ENCODE results near the gene ABCC2. TPM values are rescaled to one million over a fixed set of nuclear protein-coding genes. Genes with fewer than 3 reads are reported as not detected.
A peak's percentile ranks its signal among the peaks of the same experiment; 100 is the strongest.
"Not testable (repeated sequence)": the region's sequence is repeated elsewhere in the genome, so short reads cannot be mapped to it uniquely, and the experiment has no call there.

Gene ABCC2
- total RNA-seq, 3 donors from 2014 or later: 0.69 to 1.6 (median 1.6) TPM

GRCh38 chr10:99854860-99855259, 72.4 kb downstream of the ABCC2 start:
- Histone ChIP-seq H3K4me3 (no peak overlapping the region), H3K4me1 (ENCODE audit: low read depth) (no peaks in the 10 kb centered on the region), H3K36me3 (ENCODE audit: low read depth) (no peaks in the 10 kb centered on the region), H3K9me3 (no peaks in the 10 kb centered on the region)
- intact Hi-C loops (cut with DNase I, micrococcal nuclease): no loop called here
- DNase-seq (peak in 1 of 3 donors; percentile 14), ATAC-seq (peak; percentile 29)
- TF ChIP-seq CTCF (IDR thresholded peaks at IDR 0.05): no peak

GRCh38 chr10:99855479-99856071, 73.1 kb downstream of the ABCC2 start:
- TF ChIP-seq CTCF (IDR thresholded peaks at IDR 0.05): no peak
- no peaks in the 10 kb centered on the region for H3K36me3 ChIP-seq (ENCODE audit: low read depth)
- H3K9me3 ChIP-seq: no peaks in the 10 kb centered on the region
- DNase-seq (no peak), ATAC-seq (no peak)
- H3K4me3 ChIP-seq: no peak overlapping the region
- H3K4me1 ChIP-seq (ENCODE audit: low read depth): no peaks in the 10 kb centered on the region
- intact Hi-C loops (cut with DNase I, micrococcal nuclease): no loop called here

GRCh38 chr10:99858849-99859248, 76.4 kb downstream of the ABCC2 start:
- no peaks in the 10 kb centered on the region for H3K9me3 ChIP-seq
- H3K36me3 ChIP-seq (ENCODE audit: low read depth): no peaks in the 10 kb centered on the region
- ATAC-seq (no peak), DNase-seq (no peak)
- intact Hi-C loops (cut with DNase I, micrococcal nuclease): no loop called here
- no peaks in the 10 kb centered on the region for H3K4me1 ChIP-seq (ENCODE audit: low read depth)
- no peak overlapping the region for H3K4me3 ChIP-seq
- no peak for TF ChIP-seq CTCF (IDR thresholded peaks at IDR 0.05)

GRCh38 chr10:99859585-99859984, 77.1 kb downstream of the ABCC2 start:
- intact Hi-C loops (cut with DNase I, micrococcal nuclease): no loop called here
- Histone ChIP-seq H3K4me1 (ENCODE audit: low read depth) (no peaks in the 10 kb centered on the region), H3K36me3 (ENCODE audit: low read depth) (no peaks in the 10 kb centered on the region), H3K4me3 (no peak overlapping the region), H3K9me3 (no peaks in the 10 kb centered on the region)
- peak in 1 of 3 donors; percentile 21 for DNase-seq
- TF ChIP-seq CTCF (IDR thresholded peaks at IDR 0.05): no peak
- no peak for ATAC-seq

- no peak for TF ChIP-seq CTCF (IDR thresholded peaks at IDR 0.05)
- no peak for ATAC-seq
- Histone ChIP-seq H3K36me3 (ENCODE audit: low read depth) (no peaks in the 10 kb centered on the region), H3K4me3 (no peak overlapping the region), H3K9me3 (no peaks in the 10 kb centered on the region), H3K4me1 (ENCODE audit: low read depth) (no peaks in the 10 kb centered on the region)
- intact Hi-C loops (cut with DNase I, micrococcal nuclease): no loop called here
- DNase-seq: no peak
These were observed 78.0 kb downstream of the ABCC2 start for GRCh38 chr10:99860466-99860865.

GRCh38 chr10:99863535-99864240, 81.2 kb downstream of the ABCC2 start:
- ATAC-seq; H3K4me3 ChIP-seq; intact Hi-C loops (cut with DNase I, micrococcal nuclease); H3K4me1 ChIP-seq (ENCODE audit: low read depth); H3K9me3 ChIP-seq; DNase-seq; H3K36me3 ChIP-seq (ENCODE audit: low read depth): not testable (repeated sequence)

- intact Hi-C loops (cut with DNase I, micrococcal nuclease): not testable (repeated sequence)
These were observed 84.8 kb downstream of the ABCC2 start for GRCh38 chr10:99867250-99867649.

More at GRCh38 chr10:99867250-99867649, 84.8 kb downstream of the ABCC2 start:
- ATAC-seq; H3K9me3 ChIP-seq; H3K36me3 ChIP-seq (ENCODE audit: low read depth); H3K4me1 ChIP-seq (ENCODE audit: low read depth); H3K4me3 ChIP-seq; DNase-seq: not testable (repeated sequence)

All from mucosa of descending colon (tissue), 3 donors.